Stimulated activated CD4-positive, alpha-beta T cell treated with anti-CD3 and anti-CD28 coated beads, Interleukin-12 subunit alpha, Interleukin-12 subunit beta, amount 100 ng/mL, for 4 hours (primary cell): ENCODE measurements around the gene STARD13.
"Not testable (repeated sequence)": the region's sequence is repeated elsewhere in the genome, so short reads cannot be mapped to it uniquely, and the experiment has no call there.

ENCODE experiments used
- DNase-seq: peaks from one replicate; pipeline ENCODE4 v3.0.0-alpha.2; 2020

STARD13 gene

DNA sequence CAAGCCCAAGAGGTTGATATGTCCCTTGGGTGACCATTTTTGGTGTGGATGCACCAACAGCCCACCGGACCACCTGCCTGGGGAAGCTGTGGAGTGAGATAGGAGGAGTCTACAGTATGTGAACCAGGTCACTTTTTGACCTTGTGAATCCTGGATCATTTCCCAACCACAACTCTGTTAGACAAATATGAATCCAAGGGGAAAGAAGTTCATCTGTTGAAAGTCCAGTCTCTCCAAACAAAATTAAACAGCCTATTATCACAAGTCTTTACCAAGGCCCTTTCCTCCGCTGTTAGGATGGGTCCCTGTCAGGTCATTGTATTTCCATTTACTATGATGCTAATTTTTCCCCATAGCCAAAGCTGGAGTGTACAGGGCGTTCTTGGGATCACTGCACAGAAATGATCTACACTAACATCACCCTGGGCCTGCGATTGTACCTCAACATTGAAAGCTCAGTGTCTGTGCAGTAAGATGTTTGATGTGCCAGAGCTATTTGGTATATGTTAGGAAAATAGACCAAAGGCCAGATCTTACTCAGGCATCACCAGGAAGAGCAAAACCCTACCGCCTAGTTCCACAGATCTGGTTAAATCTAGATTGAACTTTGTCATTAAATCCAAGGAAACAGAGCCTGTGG, 117.1 kb downstream of the STARD13 start:
- DNase-seq, result no peak

DNA sequence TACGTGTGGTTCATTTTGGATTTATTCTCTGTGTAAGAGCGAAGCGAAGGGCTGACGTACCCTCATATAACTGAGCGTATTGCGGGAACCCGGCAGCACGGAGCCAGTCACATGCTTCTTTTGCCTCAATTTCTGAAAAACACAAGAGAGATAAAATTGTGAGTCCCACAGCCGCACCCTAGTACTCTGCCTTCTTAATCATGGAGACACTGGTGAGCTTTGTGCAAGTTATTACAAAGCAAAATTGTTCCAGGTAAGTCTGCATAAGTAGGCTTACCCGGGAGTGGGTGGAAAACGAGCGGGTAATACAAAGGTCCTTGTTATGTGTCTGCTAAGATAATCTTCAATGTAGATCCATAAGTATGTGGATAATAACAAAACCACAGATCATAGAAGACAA, 118.1 kb downstream of the STARD13 start:
- DNase-seq, result no peak

DNA sequence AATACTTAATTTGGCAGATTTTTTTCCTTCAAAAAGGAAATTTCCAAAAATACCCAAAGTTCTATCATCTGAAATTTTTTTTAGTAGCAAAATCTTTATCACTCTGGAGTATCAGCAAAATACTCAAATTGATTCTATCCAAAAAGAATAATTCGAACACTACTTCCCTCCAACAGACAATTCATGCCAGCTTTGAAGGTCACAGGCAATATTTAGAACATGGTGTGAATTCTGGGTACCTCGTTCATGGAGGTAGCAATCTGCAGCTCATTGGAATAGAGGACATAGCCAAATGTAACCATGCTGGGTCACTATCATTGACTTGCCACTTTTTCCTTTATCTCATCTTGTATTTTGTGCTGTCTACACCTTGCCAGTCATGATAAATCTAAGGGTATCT, 119.8 kb downstream of the STARD13 start:
- DNase-seq, result no peak

DNA sequence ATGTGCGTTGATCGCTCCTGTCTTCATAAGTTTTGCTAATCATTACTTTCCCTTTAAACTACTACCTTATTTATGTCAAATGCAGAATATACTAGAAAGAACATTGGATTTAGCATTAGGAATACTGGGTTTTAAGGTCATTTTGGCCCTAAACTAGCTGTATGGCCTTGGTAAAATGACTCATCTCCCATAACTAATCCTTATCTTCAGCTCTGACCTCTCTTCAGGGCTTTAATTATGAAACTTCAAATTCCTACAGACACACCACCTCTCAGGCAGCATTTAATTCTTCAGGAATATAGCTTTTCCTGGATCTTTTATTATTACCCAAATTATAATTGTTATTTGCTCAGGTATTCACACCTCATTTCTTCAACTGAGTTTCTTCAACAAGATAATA, 121.2 kb downstream of the STARD13 start:
- no peak for DNase-seq

DNA sequence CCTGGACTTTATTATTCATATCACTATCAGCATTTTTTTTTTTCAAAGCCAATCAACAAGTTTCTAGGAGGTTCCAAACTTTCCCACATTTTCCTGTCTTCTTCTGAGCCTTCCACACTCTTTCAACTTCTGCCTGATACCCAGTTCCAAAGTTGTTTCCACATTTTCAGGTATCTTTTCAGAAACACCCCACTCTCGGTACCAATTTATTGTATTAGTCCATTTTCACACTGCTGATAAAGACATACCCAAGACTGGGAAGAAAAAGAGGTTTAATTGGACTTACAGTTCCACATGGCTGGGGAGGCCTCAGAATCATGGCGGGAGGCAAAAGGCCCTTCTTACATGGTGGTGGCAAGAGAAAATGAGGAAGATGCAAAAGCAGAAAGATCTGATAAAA, 122.8 kb downstream of the STARD13 start:
- not testable (repeated sequence) for DNase-seq

DNA sequence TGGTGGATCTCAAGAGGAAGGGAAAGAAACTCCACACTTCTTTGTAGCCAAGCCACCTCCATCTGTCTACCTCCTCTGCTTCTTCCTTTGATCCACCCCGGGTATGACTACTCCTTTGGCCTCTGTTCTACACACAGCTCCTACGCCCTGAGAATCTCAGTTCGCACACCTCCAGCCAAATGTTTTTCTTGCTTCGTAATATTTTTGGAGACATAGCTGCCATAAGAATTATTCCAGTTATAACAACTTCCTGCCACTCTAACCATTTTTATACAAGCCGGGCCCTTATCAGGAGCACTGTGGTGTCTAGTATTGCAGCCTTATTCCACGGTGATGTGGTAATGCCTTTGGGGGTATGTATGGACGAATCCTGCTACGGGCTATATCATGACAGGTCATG, 126.7 kb downstream of the STARD13 start:
- DNase-seq, result no peak

DNA sequence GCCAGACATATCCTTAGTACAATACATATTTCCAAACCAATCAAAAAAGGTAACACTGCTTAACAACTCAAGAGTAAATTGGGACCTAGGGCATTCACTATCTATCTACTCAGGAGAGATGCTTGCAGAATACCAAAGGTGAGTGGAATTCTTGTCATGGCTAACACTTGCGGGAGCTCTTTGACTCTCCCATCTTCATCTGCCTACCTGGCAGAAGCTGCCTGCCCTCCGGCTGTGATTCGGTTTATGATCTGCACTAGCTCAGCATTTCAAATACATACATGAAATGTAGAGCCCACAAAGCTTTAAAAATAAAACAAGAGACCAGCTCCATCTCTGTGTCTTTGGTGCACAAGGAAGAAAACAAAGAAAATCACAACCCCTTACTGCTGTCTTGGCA, 127.3 kb downstream of the STARD13 start:
- no peak for DNase-seq

DNA sequence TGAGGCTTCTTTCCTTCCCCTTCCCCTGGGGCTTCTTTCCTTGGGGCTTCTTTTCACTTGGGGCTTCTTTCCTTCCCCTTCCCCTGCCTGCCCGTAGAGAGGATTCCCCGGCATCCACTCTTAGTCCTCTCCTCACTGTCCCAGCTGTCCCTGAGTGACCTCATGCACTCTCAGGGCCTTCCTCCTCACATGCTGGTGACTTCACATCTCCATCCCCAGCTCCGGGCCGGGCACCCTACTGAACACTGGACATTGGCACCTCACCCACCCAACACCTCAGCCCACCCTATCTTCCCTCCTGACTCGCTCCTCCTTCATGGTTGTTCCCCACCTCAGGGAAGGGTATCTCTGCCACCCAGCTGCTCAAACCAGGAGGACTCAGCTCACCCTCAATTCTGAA, 130.6 kb downstream of the STARD13 start:
- no peak for DNase-seq

DNA sequence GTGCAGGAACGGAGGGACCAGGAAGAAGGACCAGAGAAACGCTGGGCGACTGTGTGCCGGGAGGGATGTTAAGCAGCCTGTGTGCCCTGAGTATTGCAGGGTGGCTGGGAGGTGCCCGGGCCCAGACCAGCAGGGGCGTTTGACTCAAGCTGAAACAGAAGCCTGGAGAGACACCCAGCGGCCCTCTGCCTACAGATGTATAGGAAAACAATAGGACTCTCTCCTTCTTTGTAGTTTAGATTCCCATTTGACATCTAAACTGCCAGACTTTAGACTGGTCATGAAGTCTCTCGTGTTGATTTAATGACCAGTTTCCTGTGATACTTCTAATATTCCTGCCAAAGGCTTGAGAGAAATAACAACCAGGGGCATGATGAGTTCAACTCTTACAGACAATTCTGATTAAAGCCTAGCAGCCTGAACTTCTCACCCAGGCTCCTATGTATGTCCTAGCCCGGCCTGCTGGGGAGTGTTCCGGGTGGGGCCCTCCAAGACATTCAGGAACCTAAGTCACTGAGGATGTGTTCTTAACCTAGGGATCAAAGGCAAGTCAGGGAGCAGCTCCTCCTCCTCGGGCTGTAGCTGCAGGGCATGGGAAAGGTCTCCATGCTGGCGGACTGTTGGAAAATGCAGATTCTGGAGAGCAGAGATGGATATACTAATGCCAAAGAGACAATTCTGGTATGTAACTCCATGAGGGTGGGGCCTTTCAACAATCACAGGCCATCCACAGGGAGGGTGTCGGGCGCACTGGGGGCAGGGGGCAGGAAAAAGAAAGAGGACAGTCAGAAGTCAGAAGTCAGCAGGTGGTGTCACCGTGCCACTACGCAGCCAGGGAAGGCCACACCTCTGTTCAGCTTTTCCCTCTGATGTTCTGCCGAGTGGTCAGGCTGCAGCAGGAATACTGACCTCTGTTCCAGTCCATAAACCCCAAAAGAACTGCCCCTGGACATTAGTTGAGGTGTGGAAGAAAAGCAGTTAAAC, 131.8 kb downstream of the STARD13 start:
- DNase-seq, result no peak

DNA sequence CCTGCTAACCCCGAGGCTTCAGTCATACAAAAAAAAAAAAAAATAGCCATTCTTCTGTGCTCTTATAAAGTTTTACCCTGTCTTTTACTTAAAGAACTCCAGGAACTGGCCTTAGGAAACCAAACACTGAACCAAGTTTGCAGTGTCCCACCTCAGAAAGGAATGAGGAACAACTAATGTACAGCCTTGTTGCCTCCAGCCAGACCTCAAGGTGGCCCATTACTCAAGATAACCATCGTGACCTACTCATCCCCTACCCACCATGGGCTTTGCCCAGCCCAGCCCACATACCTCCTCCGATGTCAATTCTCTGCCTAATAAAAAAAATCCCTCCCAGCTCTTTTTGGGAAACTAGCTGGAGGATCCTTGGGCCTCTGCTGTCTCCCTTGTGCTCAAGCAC, 133.2 kb downstream of the STARD13 start:
- no peak for DNase-seq

DNA sequence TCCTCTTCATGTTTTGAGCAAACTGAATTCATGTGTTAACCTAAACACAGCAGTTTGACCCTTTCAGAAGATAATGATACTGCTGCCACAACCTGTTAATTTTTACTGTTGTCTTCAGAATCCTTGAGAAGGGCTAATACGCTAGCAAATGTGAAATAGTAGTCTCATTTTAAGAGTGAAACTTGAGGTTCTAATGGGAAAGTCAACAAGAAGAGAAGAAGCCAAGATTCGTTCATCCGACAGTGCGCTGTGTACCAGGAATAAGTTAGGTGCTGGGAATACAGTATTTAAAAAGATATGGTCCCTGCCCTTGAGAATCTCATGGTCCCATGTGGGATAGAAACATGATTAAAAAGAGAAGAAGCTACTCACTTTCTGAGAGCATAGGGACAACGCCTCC, 134.9 kb downstream of the STARD13 start:
- DNase-seq, result no peak

DNA sequence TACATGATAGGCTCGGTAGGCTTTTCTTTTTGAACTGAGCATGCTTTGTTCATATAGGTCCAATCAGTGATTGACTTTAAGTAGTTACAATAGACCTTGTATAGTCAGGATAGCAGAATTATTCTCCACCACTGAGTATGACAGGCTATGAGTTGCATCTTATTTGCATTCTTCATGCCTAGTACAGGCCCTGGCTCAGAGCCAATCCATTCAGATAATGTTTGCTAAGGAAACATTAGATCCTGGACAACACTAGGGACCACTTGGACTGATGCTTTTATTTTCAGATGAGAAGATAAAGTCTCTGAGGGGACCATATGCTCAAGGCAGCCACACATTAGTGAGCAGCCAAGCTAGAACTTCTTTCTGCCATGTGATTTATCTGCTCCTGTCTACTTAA, 135.4 kb downstream of the STARD13 start:
- DNase-seq, result no peak

DNA sequence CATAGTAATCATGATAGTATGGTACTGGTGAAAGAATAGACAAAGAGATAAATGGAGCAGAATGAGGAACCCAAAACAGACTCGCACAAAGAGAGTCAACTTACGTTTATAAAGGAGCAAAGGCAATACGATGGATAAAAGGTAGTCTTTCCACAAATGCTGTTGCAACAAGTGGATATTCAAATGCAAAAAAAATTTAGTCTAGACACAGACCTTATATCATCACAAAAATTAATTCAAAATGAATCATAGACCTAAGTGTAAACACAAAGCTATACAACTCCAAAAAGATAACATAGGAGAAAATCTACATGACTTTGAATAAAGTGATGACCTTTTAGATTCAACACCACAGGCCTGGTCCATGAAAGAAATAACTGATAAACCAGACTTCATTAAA, 137.7 kb downstream of the STARD13 start:
- DNase-seq, result no peak

DNA sequence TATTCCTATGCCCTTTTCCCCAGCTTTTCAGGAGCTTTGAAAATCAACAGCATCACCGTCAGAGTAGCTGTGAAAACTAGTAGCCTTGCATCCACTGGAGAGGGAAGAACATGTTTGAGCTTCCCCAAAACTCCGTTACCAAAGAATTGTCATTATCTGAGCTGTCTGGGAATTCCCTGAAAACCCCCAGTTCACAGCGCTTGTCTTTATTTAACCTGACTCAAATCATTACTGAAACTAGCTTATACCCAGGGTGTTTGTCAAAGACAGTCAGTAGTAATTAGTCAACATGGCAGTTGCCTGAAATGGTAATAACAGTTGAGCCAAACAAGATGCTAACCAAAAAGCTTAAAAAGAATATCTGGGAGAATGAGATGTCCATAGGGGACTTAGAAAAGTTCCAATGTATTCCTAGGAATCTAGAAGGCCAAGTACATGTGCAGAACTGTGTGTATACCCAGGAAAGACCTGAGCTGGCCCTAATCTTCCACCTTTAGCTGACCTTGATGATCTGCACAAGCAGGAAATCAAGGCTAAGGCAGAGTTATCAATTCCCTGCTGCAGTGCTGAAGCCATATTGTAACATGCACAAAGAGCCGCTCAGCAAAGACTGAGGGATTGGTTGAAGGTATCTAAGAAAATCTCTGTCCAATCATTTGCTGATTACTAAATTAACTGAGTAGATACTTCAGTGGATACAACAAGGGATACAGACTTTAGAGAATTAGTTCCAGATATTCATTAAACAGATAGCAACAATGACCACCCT, 138.5 kb downstream of the STARD13 start:
- DNase-seq, result no peak

DNA sequence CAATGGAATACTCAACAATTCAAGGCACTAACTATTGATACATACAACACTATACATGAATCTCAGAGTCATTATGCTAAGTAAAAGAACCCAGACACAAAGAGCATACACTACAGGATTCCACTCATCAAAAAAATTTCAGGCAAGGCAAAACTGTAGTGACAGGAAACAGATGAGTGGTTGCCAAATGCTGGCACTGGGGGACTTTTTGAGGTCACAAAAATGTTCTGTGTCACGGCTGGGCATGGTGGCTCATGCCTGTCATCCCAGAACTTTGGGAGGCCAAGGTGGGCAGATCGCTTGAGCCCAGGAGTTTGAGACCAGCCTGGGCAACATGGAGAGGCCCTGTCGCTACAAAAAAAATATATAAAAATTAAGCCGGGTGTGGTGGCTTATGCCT, 139.9 kb downstream of the STARD13 start:
- no peak for DNase-seq

DNA sequence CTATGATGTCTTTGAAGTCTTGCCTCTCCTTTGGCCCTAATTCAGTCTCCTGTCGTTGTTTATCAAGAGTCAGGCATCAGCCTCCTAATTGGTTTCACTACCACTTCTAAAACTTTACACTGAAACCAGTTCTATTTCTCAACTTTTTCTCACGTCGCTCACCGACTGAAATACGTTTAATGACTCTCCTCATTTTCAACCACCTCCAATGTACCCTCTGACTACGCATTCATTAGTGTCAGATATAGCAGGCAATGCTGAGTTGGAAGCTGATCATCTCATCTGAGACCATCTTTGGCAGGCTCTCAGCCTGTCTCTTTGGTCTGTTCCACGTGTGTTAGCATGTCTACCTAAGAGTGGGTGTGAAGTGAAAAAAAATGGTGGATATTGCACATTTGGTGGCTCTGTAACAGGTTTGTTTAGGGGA, 141.2 kb downstream of the STARD13 start:
- no peak for DNase-seq

DNA sequence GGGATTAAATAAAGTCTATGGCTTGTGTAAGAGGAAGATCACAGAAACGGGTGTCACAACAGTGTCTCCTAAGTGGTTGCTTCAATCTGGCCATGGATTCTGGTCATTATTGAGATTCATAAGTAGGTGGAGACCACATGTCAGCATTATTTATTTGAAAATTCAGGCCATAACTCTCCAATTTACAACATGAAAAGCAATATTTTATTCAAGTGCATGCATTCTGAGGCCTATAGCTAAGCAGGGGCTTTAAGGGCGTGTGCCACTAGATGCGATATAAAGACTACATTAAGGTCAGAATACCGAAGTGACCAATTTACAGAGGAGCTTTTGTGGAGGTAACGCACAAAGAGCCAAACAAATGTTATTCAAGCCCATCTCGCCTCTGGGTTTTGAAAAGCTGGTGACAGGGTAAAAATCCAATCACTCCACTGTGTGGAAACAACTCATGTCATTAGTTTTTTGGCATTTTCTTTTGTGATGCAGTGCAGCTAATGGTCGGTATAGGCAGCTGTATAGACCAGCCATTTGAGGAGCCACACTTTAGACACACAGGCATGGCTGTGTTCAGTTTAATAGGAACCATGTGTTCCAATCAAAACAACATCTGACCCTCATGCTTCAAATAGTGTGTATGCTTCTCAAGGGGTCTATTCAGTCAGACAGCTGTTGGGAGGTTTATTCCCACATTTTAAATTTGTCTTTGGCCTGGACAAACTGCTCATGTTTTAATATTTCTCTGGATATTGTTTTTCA, 145.6 kb downstream of the STARD13 start:
- DNase-seq, result no peak

DNA sequence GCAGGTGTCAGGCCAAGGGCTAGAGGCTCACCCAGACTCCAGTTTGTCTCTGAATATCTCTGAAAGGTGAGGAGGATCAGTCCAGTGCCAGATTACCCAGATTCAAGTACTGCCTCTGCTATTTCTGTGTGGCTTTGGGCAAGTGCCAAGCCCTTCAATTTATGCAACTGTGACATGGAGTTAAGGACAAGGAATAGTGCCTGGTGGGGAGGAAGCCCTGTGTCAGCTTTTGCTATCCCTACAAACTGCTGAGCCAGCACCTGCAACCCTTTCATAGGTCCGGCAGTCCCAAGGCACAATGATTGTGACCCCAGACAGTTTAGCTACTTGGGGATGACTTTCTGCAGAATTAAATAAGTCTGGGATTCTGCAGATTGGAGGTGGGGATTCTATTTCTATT, 146.4 kb downstream of the STARD13 start:
- no peak for DNase-seq

DNA sequence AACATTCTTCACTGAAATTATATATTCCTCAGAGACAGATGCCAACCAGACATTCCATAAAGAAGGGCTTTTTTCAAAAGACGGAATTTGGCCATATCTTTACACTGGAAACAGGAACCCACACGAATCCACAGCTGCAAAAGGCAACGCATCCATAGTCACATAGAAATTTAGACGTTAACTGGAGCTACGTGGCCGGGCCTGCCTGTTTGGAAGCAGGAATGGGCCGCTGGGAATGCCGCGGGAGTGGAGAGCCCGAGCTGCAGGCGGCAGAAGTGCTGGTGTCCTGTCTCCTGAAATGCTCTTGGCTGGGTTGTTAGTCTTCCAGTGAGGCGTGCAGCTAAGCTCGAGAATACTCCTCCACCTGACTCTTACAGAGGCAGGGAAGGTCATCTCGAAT, 147.1 kb downstream of the STARD13 start:
- no peak for DNase-seq

DNA sequence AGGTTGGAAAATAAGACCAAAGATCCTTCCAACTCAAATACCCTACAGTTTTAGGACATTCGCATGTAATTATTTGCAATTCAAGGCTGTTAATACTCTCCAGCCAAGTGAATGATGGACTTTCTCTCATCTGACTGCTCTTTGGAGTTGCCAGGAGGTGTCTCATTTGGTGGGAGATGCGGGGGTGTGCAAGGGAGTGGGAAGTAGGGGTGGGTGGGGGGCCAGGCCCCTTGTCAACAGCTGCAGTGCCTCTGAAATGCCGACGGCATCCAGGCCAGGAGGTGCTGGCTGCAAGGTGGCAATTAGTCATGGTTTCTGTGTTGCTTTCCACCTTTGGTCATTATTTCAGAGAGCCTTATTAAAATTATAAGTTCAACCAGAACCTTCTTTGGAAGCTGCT, 147.8 kb downstream of the STARD13 start:
- DNase-seq, result no peak

DNA sequence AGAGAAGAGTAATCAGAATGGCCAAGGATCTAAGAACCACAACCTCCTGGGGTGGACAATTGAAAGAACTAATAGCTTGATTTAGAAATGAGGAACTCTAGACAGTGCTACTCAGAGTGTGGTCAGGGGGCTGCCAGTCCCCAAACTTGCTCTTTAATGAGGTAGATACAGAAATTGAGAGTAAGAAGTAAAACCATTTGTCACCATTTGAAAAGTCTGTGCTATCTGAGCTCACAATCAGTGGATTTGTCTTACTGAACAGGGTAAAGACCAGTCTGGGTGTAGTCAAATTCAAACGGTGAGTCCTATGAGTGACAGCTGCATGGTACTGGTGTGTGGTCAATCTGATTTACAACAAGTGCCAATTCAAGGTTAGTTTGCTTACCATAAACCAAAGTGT, 150.5 kb downstream of the STARD13 start:
- DNase-seq, result no peak

DNA sequence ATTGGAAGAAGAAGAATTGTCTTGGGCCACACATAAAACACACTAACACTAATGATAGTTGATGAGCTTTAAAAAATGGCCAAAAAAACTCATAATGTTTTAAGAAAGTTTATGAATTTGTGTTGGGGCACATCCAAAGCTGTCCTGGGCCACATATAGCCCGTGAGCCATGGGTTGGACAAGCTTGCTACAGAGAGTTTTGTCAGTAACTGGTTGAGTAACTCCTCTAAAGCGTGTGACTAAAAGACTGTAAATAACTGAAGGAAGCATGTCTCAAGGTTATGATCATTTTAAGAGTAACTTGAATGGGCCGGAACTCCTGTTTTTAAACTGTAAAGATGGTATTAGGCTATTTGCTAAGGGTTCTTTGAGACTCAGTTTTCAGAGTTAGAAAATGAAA, 151.3 kb downstream of the STARD13 start:
- no peak for DNase-seq
